Brain microvascular endothelial cell (primary cell): ENCODE measurements around the gene CIC.

Experiments used
- DNase-seq: peaks from one replicate; pipeline ENCODE4 v3.0.0-alpha.2; 2020
- H3K27ac ChIP-seq: fragments of 250-450 bp; sonication (Bioruptor Pico); 2 replicates; pipeline ENCODE4 v1.5.1; 2020; ENCODE audit warnings: mild to moderate bottlenecking, moderate library complexity
- H3K27me3 ChIP-seq: fragments of 250-450 bp; sonication (Bioruptor Pico); replicated peaks from 2 replicates; pipeline ENCODE4 v1.5.1; 2020; ENCODE audit warnings: mild to moderate bottlenecking
- H3K36me3 ChIP-seq: fragments of 250-450 bp; sonication (Bioruptor Pico); replicated peaks from 2 replicates; pipeline ENCODE4 v1.5.1; 2020; ENCODE audit warnings: mild to moderate bottlenecking
- H3K4me3 ChIP-seq: 2 replicates; pipeline ENCODE4 v1.5.1; 2011; ENCODE audit warnings: low read depth, mild to moderate bottlenecking, control low read depth, low read length, moderate library complexity
- CTCF ChIP-seq: IDR thresholded peaks from 2 replicates; pipeline ENCODE4 v1.5.1; 2011; ENCODE audit warnings: low read depth, mild to moderate bottlenecking, moderate library complexity, low read length, control low read depth, inconsistent platforms; ENCODE audit errors: missing control alignments
- in situ Hi-C: cut with HindIII; loops from 2 replicates; pipeline ENCODE4 v1.10.0; 2017; ENCODE audit warnings: low sequenced_read_pairs, low pct_ligation_motif_present

CIC gene

GRCh38 chr19:42270346-42271044 lies 1.4 kb downstream of the CIC start:
- H3K4me3 ChIP-seq = peak overlapping the region; percentile 72
- in situ Hi-C loops = no loop called here
- H3K27ac ChIP-seq = peak overlapping the region; percentile 86
- H3K36me3 ChIP-seq = peaks cover 31% of the 10 kb centered on the region
- peak; percentile 70 for DNase-seq
- no peaks in the 10 kb centered on the region for H3K27me3 ChIP-seq
- TF ChIP-seq CTCF = no peak

- Histone ChIP-seq H3K4me3 (peak overlapping the region; percentile 72), H3K27ac (peak overlapping the region; percentile 86), H3K27me3 (no peaks in the 10 kb centered on the region), H3K36me3 (peaks cover 31% of the 10 kb centered on the region)
- TF ChIP-seq CTCF = no peak
- in situ Hi-C loops = no loop called here
- DNase-seq = no peak
Observed at GRCh38 chr19:42271045-42271419, 2.0 kb downstream of the CIC start.

GRCh38 chr19:42271861-42272534 lies 2.9 kb downstream of the CIC start:
- TF ChIP-seq CTCF = no peak
- DNase-seq = no peak
- Histone ChIP-seq H3K27me3 (no peaks in the 10 kb centered on the region), H3K36me3 (peaks cover 33% of the 10 kb centered on the region), H3K27ac (no peak overlapping the region), H3K4me3 (no peak overlapping the region)
- in situ Hi-C loops = no loop called here

- Histone ChIP-seq H3K4me3 (no peak overlapping the region), H3K36me3 (peaks cover 33% of the 10 kb centered on the region), H3K27ac (no peak overlapping the region), H3K27me3 (no peaks in the 10 kb centered on the region)
- no peak for DNase-seq
- no peak for TF ChIP-seq CTCF
- in situ Hi-C loops = no loop called here
Observed at GRCh38 chr19:42272535-42272897, 3.5 kb downstream of the CIC start.

GRCh38 chr19:42272989-42273406 lies 3.9 kb downstream of the CIC start:
- in situ Hi-C loops = no loop called here
- no peak for TF ChIP-seq CTCF
- Histone ChIP-seq H3K36me3 (peaks cover 36% of the 10 kb centered on the region), H3K27me3 (no peaks in the 10 kb centered on the region), H3K27ac (no peak overlapping the region), H3K4me3 (no peak overlapping the region)
- DNase-seq = no peak
